Fibroblast of skin of left quadriceps (primary cell): ENCODE results near the gene FEZF1.

Experiments
- DNase-seq, 2 experiments: peaks; one replicate each; pipeline ENCODE4 v3.0.0-alpha.2; 2013; ENCODE audit warnings: low read depth in 2 of 2

The FEZF1 gene

DNA sequence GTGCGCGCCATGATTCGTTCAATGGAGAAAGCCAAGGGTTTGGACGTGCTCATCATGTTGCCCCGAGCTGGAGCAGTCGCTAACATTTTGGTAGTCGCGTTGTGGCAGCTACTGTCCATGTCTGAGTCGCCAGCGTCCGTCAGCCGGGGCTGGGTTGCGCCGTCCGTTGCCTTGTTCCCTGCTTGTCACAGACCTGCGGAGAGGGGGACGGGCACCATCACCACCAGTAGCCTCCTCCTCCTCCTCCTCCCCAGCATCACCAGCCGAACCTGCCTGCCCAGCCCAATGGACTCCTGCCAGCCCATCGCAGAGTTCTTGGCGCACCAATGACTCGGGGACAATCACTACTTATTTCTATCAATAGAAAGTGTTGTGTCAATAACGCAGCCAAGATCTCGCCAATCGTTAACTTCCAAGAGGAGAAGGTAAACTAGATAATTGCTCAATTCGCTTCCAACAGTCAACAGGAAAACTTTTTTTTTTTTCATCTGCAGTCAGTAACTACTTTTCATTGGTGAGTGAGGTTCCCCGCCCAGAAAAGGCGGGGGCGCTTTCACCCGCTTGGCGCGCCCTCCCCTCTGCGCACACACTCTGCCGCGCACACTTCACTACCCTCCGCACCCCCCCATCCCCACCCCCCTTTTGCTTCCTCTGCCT, at the start of gene FEZF1:
Gene FEZF1, minus strand, starts transcription at position 432 of the 657 bp plus-strand sequence. Its CDS starts 313 bp downstream, at position 119.
- no peak for DNase-seq

DNA sequence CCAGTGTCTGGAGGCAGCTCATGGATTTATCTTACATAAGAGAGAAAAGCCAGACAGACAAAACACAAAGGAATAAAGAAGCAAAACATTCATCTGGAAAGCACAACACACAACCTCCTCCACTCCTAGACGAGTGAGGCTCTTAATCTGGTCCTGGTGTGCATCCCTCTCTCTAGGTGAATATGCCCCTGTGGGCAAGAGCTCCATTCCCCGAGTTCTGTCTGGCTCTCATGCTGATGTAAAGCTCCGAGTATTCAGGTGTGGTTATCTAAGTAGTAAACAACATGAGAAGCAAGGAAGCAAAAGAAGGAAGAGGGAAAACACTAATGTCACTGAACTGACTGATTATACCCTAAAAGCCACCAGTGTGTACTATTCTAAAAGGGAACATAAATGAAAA, 47.9 kb upstream of the FEZF1 start:
- DNase-seq: no peak

DNA sequence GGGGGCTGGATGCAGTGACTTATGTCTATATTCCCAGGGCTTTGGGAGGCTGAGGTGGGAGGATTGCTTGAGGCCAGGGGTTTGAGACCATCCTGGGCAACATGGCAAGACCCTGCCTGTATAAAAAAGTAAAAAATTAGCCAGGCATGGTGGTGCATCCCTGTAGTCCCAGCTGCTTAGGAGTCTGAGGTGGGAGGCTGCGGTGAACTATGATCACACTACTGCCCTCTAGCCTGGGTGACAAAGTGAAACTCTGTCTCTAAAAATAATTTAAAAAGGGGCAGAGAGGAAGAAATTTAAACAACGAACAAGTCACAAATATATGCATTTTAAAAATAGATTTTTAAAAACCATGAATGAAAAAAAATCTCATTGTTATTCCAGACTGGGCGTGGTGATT, 46.2 kb upstream of the FEZF1 start:
- DNase-seq: no peak

DNA sequence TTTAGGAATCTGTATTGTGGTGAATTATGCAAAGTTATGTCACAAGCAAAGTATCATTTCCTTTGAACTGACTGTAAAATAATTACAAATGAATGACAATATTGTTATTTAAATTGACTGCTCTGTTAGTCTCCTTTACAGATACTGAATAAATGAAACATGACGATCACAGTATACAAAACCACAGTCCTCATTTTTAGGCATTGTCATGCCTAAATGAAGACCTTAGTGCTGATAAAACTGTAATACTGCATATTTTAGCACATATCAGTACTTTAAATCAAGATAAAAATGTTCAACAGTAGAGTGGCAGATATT, 39.7 kb upstream of the FEZF1 start:
- no peak for DNase-seq

DNA sequence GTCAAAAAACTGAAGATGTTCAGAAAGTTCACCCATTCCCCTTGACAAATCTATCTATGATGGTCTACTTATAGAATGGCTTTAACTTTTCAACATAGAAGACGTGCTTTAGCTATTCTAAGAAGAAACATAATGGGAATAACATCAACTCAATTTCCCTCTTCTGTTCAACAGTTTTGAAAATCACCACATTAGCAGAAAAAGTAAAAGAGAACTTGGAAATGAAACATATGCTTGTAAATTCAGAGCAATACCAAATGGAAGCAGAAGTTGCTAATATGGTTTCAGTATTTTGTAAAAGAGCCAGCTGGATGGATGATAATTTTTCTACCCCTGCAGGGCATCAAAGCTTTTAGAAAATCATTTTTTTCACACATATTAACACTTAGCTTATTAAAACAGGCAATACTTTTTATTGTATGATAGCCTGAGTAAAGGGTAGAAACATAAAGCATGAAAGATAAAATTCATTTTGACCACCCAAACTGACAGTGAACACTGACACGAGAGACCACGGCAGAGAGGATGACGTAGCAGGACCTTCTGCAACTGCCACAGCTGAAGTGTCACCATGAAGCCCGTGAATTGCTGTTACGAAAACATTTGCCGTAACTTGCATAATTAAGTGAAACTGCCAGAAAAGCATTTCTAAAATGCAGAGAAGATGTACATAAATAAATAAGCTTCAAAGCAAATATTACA, 39.2 kb upstream of the FEZF1 start:
- no peak for DNase-seq

DNA sequence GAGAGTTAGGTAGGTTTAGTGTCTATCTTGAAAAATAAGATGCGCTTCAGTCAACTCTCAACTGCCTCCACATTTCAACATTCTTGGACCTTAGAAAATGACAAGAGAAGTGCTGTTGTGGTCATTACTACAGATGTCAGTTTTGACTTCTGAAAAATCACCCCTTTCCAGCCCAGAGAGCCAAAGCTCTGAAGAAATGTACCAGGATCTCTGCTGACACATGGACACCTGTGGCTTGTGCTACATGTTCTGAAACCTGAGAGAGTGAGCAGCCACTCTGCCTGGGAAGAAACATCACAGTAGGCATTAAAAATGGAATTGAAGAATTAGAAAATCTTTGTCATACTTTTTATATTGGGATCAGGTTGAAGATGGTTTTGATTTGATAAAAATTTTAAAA, 35.9 kb upstream of the FEZF1 start:
- DNase-seq: no peak

DNA sequence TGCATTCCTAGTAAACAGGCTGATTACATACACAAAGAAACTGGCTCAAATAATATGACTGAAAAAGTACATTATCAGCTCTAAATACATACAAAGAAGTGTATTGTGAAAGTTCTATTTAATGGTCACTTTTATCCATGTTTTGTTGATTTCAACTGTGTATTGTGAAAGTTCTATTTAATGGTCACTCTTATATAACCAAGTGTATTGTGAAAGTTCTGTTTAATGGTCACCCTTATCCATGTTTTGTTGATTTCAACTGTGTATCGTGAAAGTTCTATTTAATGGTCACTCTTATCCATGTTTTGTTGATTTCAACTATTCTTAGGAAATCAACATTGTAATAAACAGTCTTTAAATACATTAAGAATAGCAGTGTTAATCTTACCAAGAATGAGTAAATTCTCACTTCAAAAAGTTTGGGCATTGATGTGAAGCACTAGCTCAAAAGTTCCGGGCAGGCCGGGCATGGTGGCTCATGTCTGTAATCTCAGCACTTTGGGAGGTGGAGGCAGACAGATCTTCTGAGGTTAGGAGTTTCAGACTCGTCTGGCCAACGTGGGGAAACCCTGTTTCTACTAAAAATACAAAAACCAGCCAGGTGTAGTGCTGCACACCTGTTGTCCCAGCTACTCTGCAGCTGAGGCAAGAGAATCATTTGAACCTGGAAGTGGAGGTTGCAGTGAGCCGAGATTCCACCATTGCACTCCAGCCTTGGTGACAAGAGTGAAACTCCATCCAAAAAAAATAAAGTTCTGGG, 34.8 kb upstream of the FEZF1 start:
- DNase-seq: no peak

DNA sequence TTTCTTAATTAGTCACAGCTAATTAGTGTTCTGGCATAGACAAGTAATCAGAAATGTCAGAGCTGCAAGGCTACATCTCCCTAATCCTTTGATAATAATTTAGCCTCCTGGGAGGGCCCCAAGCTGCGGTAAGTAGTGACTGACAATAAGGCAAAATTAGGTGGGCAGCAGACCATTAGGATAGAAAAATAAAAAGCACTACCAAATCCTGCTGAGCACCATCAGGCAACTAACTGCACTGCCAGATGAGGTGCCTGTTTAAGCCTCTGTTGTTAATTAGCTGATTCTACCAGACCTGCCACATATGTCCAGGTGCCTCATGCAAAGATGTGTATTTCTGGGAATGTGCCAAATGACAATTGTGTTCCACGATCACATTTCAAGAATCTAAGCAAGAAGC, 32.5 kb upstream of the FEZF1 start:
- no peak for DNase-seq

DNA sequence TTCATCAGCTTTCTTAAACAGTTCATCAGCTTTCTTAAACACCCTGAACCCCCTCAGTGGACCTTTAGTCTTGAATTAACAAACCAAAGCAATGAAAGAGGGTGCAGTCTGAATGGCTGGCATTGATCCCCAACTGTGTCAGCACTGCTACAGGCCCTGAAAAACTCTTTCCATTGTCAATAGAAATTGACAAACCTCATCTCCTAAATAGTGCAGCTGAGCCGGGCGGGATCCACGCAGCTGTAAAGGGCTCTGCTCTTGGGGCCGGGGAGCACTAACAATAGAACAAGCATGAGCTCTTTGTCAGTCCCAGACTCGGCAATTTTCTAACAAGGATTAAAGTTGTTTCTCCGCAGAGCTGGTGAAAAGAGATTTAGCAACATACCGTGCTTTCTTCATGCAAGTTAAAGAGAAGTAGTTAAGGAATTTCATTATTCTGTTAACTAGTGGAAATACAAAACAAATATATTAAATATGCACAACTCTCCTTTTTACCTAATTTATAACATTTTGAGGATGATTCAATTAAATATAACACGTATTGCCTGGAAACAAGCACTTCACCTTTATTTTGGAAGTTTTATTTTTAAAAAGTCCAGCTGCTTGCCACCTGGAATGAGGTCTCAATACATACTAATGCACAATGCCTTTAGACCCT, 24.7 kb upstream of the FEZF1 start:
- no peak for DNase-seq

DNA sequence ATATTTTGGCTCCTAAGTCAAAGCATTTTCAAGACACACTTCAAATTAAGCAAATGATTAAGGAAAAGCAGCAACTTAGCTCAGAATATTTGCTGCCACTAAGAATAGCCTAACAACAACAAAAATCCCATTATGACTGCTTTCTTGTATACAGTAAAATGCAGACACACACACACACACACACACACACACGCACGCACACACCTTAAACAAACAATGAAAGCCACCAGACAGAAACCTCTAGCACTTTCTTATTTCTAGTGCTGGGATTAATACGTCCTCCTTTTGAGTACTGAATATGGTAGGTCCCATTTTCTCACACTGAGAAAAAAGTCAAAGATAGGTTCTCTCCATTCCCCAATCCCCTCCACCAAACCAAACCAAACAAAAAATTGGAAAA, 23.4 kb upstream of the FEZF1 start:
- no peak for DNase-seq

DNA sequence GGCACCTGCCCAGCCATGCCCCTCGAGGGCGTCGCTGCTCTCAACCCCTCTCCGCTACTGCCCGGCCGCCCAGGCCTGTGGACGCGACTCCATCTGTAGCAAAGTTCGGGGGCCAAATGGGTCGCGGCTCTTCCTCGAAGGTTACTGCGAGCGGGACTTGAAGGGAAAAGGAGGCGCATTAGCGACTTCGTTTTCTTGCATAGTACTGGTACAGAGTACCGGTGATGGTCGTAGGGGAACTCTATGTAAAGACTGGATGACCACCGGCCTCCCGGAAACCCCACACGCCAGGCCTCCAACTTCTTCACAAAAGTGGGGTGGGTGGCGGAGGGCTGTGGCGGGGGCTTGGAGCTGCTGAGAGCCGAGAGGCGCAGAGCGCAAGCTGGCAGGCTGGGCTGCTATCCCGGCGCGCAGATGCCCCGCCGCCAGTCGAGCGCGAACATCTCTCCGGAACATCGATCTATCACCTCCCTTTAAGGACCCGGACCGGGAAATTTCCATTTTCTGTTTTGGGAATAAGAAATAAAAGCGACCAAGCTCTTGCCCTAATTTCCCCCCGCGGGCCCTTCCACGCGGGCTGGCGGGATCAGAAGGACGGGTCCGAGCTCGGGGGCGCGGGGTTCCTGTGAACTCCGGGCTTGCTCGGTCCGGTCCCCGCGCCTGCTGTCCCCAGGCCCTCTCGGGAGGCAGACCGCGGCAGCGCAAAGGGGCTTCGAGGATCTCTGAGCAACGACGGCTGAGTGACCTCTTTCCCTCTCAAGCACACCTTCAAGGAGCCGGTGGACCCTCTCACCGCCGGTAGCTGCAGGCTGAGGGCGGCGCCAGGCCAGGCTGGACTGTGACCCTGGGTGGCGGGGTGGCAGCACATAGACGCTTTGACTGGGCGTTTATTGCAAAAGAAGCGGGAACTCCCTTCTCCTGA, 12.2 kb upstream of the FEZF1 start:
- DNase-seq: no peak

DNA sequence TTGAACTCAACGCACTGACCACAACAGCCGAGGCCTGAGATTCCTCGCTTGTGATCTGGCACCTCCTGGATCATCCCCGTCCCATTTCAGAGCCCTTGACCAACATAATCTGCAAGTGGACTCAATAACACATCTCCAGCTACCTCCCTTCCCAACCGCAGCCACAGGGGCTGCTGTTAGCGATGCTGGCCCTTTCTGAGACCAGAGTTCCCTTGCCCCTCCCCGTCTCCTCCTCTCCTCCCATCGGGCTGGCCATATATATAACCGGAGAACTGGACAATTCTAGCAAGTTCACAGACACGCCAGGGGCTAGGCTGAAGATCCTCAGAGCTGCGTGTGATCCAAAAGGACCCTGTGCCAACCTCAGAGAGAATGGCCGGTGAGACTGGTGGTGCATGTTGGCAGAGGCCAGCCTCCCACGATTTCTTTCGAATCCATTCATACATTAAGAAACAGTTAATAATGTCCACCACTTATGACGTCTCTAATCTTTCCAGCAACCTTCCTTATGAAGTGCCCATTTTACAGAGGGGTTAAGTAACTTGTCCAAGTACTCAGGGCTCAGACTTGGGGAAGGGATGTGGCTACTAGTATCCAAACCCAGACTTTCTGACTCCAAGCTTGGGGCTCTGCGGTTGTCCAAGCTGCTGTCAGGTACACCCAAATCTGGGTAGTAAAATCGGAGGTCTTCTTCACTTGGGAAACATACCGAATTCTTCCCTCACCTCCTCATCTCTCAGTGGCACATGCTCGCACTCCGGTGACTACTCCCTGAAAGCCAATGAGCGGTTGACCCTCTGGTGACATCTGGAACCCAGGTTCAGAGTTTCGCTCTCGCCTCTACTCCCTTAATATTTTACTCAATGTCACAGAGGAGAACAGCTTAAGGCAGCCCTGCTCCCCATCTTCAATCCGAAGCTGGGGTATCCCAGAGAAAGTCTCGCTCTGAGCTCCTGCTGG, 11.2 kb upstream of the FEZF1 start:
- no peak for DNase-seq

DNA sequence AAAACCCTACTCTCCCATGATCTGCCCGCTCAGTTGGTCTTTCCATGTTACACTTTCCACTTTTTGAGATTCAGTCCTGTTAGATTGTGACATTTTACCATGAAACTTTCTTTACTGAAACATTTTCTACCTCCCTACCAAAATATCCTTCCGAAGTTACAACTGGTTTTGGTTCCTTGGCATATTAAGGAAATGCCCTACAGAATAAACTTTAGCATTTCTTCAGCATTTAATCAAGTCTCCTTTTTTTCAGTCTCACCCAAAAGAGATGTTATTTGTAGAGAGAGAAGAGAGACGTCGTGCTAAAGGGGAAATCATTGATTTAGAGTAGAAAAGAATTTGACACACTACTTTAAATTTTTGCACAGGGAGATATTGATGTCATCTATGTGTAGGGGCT, 9.7 kb upstream of the FEZF1 start:
- DNase-seq: no peak

DNA sequence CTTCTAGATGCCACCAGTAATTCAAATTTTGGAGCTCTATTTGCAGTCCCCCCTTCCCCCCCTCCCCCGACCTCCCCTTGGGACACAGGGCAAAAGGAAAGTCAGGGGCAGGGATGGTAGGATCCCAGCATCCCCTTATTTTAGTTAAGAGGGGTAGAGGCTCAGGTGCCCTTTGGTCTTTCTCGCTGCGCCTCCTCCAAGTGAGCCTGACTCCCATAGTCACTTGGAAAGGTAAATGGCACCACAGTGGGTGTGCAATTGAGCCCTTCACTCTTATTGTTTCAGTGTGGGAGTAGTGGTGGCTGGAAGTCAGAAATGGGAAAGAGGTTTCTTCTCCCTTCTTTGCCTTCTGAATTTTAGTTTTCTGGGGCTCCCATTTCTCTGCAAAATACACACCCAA, 8.2 kb upstream of the FEZF1 start:
- DNase-seq: no peak

DNA sequence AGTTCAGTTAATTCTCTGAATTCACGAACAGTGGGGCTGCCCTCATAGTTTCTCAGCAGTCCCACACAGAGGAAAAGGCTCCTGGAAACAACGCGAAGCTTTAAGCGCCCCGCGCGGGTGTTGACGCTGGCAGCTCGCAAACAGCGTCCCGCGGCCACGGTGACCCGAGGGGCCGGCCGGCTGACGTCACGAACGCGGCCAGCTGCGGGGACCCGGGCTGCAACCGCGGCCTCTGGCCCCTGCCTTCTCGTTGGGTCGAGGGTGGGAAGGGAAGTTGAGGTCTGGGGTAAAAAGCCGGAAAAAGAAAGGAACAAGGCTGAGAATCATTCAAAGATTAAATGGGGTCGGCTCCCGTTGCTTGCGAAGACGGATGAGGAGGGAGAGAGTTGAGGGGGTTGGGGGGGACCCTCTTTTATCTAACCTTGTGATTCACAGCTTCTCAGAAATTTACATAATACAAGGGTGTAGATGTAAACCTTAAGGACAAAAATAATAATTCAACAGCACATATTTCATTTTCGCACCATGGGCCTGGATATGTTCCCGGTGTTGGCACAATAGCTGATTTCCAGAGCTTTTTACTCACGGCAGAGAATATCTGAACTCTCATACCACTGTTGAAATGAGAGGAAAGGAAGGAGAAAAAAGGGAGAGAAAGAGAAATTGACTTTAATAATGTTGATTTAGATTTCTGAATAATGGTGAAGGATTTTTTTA, 7.3 kb upstream of the FEZF1 start:
- no peak for DNase-seq

DNA sequence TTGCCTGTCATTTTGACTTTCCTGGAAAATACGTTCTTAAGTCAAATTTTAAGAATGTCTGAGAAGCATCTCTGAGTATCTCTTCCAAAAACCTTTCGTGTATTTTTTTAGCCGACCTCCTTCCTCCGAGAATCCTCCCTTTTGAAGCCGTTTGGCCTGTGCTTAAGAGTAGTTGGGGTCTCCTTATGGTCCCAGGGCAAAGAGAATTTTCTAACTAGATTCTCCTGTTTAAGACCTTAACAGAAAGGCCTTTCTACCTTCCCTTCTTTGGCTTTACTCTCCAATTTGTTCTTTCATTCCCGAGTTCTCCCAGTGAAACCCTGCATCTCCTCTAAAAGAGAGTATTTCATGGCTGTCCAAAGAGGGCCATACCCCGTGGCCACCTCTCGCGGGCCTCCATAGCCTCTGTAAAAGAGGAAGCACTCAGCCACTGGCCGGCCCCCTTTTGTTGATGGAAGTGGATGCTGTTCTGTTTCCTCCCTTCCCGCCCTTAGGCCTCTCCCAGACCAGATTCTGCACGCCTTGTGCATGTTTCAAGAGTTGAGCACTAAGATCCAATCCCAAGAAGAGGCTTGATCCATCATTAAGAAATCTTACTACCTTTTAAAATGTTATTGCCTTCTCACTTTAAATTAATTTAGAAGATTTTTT, 6.6 kb upstream of the FEZF1 start:
- no peak for DNase-seq

DNA sequence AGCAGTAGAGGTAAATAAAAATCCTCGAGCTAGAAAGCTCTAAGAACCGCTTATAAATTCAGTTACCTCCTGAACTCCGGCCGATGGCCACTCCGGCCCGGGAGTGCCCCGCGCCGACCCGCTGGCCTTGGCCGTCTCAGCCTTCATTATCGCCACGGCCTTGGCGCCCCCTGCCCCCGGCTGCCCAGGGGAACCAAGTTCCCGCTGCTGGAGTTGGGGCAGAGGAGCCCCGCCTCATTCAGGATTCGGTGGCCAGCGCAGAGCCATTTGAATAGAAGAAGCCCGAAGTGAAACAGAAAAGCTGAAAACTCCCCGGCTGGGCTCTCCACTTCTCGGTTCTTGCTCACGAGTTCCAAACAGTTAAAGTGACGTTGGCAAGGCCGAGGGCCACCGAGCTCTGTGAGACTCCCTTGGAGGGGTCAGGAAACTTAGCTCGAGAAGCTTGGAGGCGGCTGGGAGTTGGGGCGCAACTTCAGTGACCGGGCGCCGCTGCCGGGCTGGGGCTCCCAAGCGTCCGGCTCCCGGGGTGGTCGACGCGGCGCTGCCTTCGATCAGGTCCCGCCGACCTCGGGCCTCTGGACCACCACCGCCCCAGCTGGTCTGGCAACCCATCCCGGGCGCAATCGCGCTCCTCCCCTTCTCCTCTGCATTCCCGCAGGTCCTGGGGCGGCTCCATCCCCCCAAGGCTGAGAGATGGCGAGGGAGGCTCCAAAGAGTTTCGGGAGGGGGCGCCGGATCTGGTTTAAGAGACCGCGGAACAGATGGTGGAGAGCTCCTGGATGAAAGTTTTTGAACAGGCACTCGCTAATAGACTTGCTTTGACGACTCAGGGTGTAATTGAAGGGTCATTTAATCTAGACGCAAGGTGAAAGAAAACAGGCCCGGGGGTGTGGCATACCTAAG, 5.8 kb upstream of the FEZF1 start:
- no peak for DNase-seq

DNA sequence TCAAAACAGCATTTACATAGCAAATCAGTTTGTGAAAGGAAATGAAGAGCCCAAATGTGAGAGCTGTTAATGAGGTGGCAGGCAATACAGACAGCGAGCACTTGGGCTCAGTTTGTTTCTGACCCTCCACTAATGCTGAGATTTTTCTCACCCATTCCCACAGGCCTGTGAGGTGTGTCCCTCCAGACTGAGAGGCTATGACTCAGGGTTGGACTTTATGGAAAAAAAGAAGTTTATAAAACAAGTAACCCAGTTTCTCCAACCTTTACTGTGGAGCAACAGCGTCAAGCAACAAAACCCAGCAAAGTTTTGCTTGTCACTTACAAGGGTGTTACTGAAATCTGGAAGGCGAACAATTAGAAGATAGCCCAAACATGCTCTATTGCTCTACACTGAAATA, 4.9 kb upstream of the FEZF1 start:
- DNase-seq: no peak
